ENCODE data around the gene GPR34. TPM values are rescaled to one million over a fixed set of nuclear protein-coding genes. Genes with fewer than 3 reads are reported as not detected.

GPR34 gene
- polyA plus RNA-seq, 1 experiment: not detected

DNA sequence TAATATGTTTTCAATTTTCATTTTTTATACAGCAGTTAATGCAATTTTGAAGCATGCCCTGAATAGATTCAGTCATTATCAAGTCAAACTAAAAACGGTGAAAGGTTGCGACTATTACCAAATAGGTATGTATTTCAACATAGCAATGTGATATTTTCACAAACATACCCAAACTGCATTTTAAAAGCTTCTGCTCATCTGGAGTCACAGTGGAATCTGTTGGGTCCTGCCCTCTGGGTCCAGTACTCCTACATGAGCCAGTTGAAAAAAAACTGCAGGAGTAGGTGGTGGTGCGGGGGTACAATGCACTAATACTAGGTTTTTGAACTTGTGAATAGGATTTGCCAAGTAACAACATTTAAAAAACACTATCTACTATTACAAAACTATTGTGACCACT lies 938 bp downstream of the GPR34 start:
- DNase-seq (ENCODE audit: low read depth, low spot score): no peak
- POLR2A ChIA-PET: no interaction called here
- Histone ChIP-seq H3K4me3 (ENCODE audit: low read depth, low read length) (no peak overlapping the region), H3K27ac (ENCODE audit: low read depth, low read length) (no peak overlapping the region), H3K27me3 (ENCODE audit: control insufficient read depth, insufficient read depth, low read length) (no peaks in the 10 kb centered on the region), H3K9me3 (ENCODE audit: control insufficient read depth, insufficient read depth, low read length) (no peaks in the 10 kb centered on the region)
- CTCF ChIA-PET: no interaction called here
- TF ChIP-seq, protein P1, sequence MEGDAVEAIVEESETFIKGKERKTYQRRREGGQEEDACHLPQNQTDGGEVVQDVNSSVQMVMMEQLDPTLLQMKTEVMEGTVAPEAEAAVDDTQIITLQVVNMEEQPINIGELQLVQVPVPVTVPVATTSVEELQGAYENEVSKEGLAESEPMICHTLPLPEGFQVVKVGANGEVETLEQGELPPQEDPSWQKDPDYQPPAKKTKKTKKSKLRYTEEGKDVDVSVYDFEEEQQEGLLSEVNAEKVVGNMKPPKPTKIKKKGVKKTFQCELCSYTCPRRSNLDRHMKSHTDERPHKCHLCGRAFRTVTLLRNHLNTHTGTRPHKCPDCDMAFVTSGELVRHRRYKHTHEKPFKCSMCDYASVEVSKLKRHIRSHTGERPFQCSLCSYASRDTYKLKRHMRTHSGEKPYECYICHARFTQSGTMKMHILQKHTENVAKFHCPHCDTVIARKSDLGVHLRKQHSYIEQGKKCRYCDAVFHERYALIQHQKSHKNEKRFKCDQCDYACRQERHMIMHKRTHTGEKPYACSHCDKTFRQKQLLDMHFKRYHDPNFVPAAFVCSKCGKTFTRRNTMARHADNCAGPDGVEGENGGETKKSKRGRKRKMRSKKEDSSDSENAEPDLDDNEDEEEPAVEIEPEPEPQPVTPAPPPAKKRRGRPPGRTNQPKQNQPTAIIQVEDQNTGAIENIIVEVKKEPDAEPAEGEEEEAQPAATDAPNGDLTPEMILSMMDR (IDR thresholded peaks at IDR 0.05; ENCODE audit: low read depth, low read length): no peak

DNA sequence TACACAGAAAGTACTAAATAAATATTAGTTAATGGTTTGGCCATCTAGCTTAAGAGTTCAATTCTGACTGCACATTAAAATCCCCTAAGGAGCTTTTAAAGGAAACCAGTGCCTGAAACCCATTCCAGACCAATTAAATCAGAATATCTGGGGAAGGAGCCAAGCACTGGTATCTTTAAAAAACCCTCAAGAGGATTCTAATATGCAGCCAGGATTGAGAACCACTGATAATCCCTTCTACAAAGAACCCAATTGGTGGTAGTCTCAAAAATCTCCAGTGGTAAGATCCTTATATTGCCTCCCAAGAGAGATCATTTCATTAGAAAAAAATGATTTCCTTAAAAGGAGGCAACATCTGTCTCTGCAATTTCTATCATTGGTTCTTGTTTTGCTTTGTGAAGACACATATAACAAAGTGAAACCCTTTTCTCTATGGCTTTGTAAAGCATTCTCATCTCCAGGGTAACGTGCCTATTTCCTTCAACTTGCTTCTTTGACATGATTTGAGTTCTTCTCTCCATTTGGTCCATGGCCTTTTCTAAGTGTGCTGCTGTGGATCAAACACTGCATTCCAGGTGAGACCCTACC lies 3.5 kb downstream of the GPR34 start:
- H3K9me3 ChIP-seq (ENCODE audit: control insufficient read depth, insufficient read depth, low read length): no peaks in the 10 kb centered on the region
- no peak for DNase-seq (ENCODE audit: low read depth, low spot score)
- POLR2A ChIA-PET: interaction anchor here (0.6 kb wide), 1 partner anchor 863 kb away, joined by 4 read pairs; no protein-coding TSS in a partner anchor
- no peak overlapping the region for H3K4me3 ChIP-seq (ENCODE audit: low read depth, low read length)
- TF ChIP-seq, protein P1 (IDR thresholded peaks at IDR 0.05; ENCODE audit: low read depth, low read length): no peak
- H3K27ac ChIP-seq (ENCODE audit: low read depth, low read length): no peak overlapping the region
- H3K27me3 ChIP-seq (ENCODE audit: control insufficient read depth, insufficient read depth, low read length): no peaks in the 10 kb centered on the region
- CTCF ChIA-PET: no interaction called here

DNA sequence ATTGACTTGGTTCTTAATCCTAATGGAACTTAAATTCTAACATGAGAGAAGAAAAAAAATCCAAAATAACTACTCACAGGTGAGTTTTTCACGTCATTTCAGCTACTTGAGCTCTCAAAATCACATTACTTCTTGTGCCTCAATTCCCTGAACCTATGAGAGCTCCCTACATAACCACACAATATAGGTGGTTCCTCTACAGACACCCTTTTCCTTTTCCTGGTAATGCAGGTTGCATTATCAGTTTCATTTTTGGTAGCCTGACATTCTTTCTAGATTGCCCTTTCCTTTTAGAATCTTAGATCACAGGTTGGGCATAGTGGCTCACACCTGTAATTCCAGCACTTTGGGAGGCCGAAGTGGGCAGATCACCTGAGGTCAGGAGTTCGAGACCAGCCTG lies 4.3 kb downstream of the GPR34 start:
- Histone ChIP-seq H3K9me3 (ENCODE audit: control insufficient read depth, insufficient read depth, low read length) (no peaks in the 10 kb centered on the region), H3K27ac (ENCODE audit: low read depth, low read length) (no peak overlapping the region), H3K27me3 (ENCODE audit: control insufficient read depth, insufficient read depth, low read length) (no peaks in the 10 kb centered on the region), H3K4me3 (ENCODE audit: low read depth, low read length) (no peak overlapping the region)
- POLR2A ChIA-PET: no interaction called here
- DNase-seq (ENCODE audit: low read depth, low spot score): no peak
- CTCF ChIA-PET: no interaction called here
- TF ChIP-seq, protein P1 (IDR thresholded peaks at IDR 0.05; ENCODE audit: low read depth, low read length): no peak

GRCh38 chrX:41695426-41695825 lies 6.7 kb downstream of the GPR34 start:
- Histone ChIP-seq H3K27ac (ENCODE audit: low read depth, low read length) (no peak overlapping the region), H3K4me3 (ENCODE audit: low read depth, low read length) (no peak overlapping the region), H3K27me3 (ENCODE audit: control insufficient read depth, insufficient read depth, low read length) (no peaks in the 10 kb centered on the region), H3K9me3 (ENCODE audit: control insufficient read depth, insufficient read depth, low read length) (no peaks in the 10 kb centered on the region)
- ChIA-PET CTCF (no interaction called here), POLR2A (interaction anchor here (0.5 to 0.7 kb wide), 2 partner anchors 144 to 1942 kb away, joined by 3 to 6 read pairs; no protein-coding TSS in a partner anchor)
- peak; percentile 33 for DNase-seq (ENCODE audit: low read depth, low spot score)
- TF ChIP-seq, protein P1 (IDR thresholded peaks at IDR 0.05; ENCODE audit: low read depth, low read length): no peak

DNA sequence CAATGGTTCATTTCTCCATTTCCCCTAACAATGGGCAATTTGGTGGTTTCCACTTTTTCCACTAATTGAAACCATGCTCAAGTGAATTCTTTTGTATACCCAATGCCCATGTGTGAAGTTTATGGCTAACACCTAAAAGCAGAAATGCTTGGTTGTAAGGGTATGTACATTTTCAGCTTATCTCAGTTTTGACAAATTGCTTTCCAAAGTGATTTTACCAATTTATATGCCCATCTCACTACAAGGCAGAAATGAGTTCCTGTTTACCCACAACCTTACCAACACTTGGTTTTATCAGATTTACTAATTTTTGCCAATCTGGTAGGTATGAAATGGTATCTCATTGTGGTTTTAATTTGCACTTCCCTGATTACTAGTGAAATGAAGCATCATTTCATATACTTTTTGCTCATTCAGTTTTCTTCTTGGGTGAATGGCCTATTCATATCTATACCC lies 14.8 kb downstream of the GPR34 start:
- TF ChIP-seq, protein P1 (IDR thresholded peaks at IDR 0.05; ENCODE audit: low read depth, low read length): no peak
- Histone ChIP-seq H3K27ac (ENCODE audit: low read depth, low read length) (no peak overlapping the region), H3K27me3 (ENCODE audit: control insufficient read depth, insufficient read depth, low read length) (no peaks in the 10 kb centered on the region), H3K9me3 (ENCODE audit: control insufficient read depth, insufficient read depth, low read length) (no peaks in the 10 kb centered on the region), H3K4me3 (ENCODE audit: low read depth, low read length) (no peak overlapping the region)
- ChIA-PET POLR2A (no interaction called here), CTCF (no interaction called here)
- DNase-seq (ENCODE audit: low read depth, low spot score): no peak

Data from AG04450 (cell line).